Activated CD4-positive, alpha-beta T cell treated with anti-CD3 and anti-CD28 coated beads for 24 hours (primary cell): ENCODE results near the gene TMEM80.
A peak's percentile ranks its signal among the peaks of the same experiment; 100 is the strongest.

Source experiments
- DNase-seq, 2 donors: peaks; one replicate each; pipeline ENCODE4 v3.0.0-alpha.2; 2020; ENCODE audit warnings: low read depth in 2 of 2

Gene TMEM80

DNA sequence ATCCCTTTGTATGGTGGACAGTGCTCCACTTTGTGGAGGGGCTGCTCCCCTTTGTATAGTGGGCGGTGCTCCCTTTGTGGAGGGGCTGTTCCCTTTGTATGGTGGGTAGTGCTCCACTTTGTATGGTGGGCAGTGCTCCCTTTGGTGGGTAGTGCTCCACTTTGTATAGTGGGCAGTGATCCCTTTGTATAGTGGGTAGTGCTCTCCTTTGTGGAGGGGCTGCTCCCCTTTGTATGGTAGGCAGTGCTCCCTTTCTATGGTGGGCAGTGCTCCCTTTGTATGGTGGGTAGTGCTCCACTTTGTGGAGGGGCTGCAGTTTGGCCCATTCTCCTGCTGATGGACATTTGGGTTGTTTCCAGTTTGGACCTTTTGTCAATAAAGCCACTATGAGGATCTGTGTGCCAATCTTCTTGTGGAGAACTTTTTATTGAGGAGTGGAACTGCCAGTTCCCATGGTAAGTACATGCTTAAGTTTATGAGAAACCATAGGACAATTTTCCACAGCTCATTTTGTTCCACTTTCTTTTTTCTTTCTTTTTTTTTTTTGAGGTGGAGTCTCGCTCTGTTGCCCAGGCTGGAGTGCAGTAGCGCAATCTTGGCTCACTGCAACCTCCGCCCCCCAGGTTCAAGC, 47.1 kb downstream of the TMEM80 start:
- DNase-seq, result no peak

DNA sequence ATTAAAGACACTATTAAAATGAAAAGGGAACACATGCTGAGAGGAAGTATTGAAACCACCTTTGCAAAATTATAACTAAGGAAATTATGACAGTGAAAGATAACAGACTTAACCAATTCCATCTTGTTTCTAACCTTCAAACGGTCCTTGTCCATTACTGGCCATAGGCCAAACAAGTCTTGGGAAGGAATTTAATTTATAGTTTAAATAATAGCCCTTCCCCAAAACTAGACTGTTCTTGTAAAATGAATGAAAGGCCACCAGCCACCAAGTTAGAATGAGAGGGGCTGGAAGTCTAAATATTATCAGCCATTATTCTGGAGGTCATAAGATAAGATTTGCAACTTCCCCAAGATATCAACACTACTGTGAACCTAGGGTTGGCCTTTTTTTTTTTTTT, 49.8 kb downstream of the TMEM80 start:
- DNase-seq, result no peak

DNA sequence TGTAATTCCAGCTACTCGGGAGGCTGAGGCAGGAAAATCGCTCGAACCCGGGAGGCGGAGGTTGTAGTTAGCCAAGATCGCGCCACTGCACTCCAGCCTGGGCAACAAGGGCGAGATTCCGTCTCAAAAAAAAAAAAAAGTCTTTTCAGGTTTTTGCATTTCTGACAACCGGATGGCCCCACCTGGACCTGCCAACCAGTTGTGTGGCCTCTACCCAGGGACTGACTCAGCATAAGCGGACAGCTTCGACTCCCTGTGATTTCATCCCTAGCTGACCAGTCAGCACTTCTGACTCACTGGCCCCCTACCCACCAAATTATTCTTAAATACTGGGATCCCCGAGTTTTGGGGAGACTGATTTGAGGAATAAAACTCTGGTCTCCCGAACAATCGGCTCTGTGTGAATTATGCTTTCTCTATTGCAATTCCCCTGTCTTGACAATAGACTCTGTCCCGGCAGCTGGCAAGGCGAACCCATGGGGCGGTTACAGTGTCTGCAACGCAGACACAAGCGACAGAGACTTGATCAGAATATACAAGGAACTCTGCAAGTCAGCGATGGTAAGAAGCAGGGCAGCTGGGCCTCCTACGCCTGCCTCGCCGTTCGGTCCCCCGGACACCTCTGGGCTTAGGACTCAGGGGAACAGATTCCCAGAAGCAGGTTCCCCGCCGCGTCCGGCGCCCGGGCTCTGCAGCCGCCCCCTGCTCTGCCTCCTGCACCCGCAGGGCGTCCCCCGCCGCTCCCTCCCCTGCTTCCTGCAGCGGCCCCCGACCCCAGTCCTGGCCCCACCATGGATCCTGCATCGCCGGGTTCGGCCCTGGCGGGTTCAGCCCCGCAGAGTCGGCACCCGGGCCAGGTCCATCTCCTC, 50.9 kb downstream of the TMEM80 start:
- no peak for DNase-seq

DNA sequence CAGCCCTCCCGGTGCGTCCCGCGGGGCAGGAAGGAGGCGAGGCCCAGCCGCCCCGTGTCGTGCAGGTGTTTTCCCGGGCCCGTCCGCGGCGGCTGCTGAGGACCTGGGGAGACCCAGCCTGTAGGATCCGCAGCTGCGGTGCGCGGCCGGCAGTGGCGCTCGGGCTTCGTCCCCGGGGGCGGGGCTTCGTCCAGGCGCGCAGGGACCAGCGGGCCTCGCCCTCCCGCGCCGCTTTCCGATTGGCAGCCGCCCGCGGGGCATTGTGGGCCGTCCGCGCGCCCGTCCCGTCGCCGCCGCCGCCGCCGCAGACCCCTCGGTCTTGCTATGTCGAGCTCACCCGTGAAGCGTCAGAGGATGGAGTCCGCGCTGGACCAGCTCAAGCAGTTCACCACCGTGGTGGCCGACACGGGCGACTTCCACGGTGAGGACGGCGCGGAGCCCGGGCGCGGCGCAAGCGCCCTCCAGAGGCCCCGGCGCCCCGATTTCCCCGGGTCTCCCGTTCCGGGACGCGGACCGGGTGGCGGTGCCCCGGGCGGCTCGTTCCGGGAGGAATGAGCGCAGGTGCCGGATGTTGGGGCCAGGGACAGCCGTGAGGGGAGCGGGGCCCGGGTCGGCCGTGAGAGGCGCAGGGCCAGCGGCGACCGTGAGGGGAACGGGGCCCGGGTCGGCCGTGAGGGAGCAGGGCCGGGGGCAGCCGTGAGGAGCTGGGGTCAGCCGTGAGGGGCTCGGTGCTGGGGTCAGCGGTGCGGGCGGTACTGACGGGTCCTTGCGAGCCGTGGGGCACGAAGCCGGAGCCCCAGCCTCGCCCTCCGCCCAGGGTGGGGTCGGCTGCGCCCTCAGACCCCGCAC, 51.8 kb downstream of the TMEM80 start, which contains the start of gene TALDO1:
TALDO1 (plus strand) TSS at position 307 of the 849 bp plus-strand sequence; CDS start at position 325, 18 bp downstream.
- DNase-seq, result peak; percentile 72 to 86

DNA sequence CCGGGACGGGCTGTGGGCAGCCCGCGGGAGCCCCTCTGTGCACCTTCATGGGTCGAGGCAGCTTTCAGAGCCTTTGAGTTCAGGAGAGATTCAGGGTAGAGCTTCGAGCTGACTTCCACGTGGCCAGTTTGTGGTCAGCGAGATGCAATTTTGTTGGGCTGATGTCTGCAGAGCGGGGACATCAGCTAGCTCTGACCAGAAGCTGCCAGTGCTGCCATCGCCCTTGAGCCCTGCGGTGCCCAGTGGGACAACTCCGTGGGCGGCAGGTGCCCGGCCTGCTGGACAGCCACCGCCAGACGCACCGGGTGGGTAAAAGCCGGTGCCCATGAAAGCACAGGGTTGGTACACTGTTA, 52.4 kb downstream of the TMEM80 start:
- DNase-seq, result no peak

DNA sequence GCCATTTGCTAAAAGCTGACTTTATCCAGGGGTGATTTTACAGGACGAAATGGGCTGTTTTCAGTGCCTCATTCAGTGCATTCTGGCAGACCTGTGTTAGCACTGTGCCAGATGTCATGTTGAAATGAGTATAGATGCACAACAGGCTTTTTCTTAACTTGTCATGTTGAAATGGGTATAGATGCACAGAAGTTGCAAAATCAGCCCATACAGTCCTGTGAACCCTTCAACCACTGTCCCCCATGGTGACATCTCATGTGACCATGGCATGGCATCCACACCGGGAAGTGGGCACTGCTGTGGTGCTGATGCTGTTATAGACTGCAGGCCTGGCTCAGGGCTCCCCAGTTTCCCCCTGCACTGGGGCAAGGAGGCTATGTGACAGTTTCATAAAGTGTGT, 54.1 kb downstream of the TMEM80 start:
- no peak for DNase-seq
